COR-L47 (cell line): ENCODE measurements around the gene RBM26.
"Not testable (repeated sequence)": the region's sequence is repeated elsewhere in the genome, so short reads cannot be mapped to it uniquely, and the experiment has no call there.

Experiments
- DNase-seq: peaks from one replicate; lab custom pipeline; 2025; lab: John Stamatoyannopoulos, UW

The RBM26 gene

DNA sequence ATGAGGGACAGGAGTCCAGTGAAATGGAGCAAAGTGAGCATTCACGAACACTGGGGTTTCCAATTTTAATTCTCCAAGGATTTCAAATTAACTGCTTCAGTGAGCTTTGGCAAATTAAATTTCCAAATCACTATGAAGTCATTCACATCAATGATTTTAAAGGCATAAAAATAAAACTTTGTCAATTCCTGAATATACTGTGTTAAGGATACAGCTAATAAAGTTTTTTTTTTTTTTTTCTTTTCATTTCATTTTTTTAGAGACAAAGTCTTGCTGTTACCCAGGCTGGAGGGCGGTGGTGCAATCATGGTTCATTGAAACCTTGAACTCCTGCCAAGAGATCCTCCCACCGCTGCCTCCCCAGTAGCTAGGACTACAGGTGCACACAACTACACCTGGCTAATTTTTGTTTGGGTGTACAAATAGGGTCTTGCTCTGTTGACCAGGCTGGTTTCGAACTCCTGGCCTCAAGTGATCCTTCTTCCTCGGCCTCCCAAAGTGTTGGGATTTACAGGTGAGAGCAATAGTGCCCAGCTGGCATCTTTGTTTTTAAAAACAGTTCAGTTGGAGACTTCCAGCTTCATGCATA lies 21.9 kb downstream of the RBM26 start:
- no peak for DNase-seq

- no peak for DNase-seq
These were observed 23.3 kb downstream of the RBM26 start for GRCh38 chr13:79382545-79383275.

DNA sequence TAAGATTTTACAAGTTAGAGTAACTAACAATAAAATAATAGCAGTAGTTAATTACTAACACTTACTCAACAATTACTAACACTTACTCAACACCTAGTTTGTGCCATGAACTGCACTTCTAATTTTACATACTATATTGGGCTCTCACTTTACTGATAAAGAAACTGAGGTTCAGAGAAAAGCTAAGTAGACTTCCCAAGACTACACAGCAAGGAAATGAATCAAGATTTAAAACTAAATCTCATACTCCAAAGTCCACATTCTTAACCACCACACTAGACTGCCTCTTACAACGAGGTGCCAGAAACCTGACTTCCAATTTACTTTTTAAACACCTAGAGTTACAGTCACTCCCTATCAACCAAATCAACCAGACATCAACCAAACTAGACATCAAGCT lies 25.1 kb downstream of the RBM26 start:
- no peak for DNase-seq

- DNase-seq = no peak
These were observed 26.8 kb downstream of the RBM26 start for GRCh38 chr13:79379274-79379673.

- DNase-seq = no peak
These were observed 29.2 kb downstream of the RBM26 start for GRCh38 chr13:79376843-79377242.

- no peak for DNase-seq
These were observed 31.5 kb downstream of the RBM26 start for GRCh38 chr13:79374578-79374977.

GRCh38 chr13:79373916-79374315 lies 32.1 kb downstream of the RBM26 start:
- no peak for DNase-seq

GRCh38 chr13:79369226-79369625 lies 36.8 kb downstream of the RBM26 start:
- no peak for DNase-seq

- no peak for DNase-seq
These were observed 40.1 kb downstream of the RBM26 start for GRCh38 chr13:79365981-79366380.

DNA sequence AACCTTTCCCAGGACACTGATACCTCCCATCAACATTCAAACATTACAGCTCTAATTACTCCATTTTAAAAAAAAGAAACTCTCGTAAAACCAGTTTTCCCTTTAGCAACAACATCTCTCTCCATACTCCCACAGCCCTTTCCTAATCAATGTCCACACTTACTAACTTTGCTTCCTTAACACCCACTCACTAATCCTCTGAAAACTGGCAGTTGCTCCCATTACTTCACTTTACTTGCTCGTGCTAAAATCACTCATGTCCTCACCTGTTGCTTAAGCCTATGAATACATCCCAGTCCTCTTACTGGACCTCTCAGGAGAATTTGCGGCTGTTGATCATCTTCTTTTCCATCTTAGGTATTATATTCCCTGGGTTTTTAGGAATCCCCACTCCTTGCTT lies 44.8 kb downstream of the RBM26 start:
- no peak for DNase-seq

- DNase-seq = no peak
These were observed 46.0 kb downstream of the RBM26 start for GRCh38 chr13:79360095-79360494.

- DNase-seq = no peak
These were observed 47.0 kb downstream of the RBM26 start for GRCh38 chr13:79359064-79359463.

GRCh38 chr13:79354285-79354684 lies 51.8 kb downstream of the RBM26 start:
- DNase-seq = no peak

DNA sequence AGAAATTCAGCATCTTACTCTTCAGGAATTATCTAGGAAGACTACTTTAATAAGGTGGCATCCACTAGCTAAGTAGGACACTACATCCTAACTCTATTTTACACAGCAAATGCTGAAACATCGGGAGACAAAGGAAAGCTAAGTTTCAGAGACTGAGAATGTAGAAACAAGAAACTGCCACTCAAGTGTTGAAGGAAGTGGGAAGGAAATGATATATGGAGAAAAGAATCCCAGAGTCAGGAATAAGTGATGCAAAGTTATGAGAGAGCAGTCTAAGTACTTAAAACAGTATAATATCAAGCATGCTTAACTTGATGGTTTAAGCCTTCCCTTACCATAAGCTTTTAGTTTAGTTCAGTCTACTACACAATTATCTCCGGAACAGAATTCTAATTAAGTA lies 52.4 kb downstream of the RBM26 start:
- DNase-seq = no peak

DNA sequence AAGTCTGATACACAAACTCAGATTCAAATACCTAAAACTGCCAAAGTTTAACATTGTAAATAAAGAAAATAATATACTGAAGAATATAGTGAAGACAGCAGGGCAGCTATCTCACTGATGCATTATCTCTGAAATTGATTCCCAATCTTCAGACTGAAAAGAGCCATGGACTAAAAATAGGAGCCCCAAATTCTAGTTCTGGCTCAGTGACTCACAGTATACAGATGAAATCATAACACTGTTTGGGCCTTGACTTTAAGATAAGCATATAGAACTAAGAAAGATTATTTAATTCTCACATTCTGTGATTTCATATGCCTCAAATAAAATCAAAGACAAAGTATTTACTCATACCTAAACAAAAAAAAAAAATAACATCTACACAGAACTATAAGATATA lies 53.9 kb downstream of the RBM26 start:
- DNase-seq = no peak

- DNase-seq = not testable (repeated sequence)
These were observed 56.4 kb downstream of the RBM26 start for GRCh38 chr13:79349608-79350007.

- DNase-seq = no peak
These were observed 57.0 kb downstream of the RBM26 start for GRCh38 chr13:79349011-79349410.

DNA sequence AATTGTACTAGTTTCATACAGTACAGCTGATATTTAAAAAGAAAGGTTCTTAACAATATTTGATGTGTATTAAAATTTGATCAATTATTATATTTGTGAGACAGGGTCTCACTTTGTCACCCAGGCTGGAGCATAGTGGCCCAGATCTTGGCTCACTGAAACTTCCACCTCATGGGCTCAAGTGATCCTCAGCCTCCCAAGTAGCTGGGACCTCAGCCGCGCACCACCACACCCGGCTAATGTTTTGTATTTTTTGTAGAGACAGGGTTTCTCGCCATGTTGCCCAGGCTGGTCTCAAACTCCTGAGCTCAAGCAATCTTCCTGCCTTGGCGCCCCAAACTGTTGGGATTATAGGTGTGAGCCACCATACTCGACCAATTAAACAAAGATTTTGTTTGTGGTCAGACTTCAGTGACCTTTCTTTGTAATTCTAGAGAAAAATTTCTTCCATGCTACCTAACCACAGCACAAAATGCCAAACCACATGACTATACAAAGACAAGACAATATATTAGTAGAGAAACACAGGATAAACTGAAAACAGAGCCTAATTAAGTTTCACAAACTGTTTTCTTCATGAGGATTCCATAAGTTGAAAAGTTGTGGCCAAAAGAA lies 59.6 kb downstream of the RBM26 start:
- DNase-seq = no peak

DNA sequence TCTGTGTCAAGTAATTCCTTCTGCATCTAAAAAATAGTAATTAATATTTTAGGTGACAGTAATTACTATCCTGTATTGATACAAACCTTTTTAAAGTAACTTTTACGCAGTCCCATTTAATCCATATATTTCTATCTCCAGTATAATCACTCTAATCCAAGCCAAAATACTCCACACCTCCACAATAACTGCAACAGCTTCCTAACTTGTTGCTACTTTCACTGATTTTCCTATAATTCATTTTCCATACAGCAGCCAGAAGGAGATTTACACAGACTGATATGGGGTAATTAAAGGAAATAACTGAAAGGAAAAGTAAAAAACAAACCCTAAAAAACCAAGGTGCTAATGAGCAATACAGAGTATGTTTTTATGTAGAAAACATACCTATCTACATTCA lies 64.9 kb downstream of the RBM26 start:
- no peak for DNase-seq

- no peak for DNase-seq
These were observed 65.6 kb downstream of the RBM26 start for GRCh38 chr13:79340490-79340889.

- DNase-seq = no peak
These were observed 67.7 kb downstream of the RBM26 start for GRCh38 chr13:79338343-79338742.

DNA sequence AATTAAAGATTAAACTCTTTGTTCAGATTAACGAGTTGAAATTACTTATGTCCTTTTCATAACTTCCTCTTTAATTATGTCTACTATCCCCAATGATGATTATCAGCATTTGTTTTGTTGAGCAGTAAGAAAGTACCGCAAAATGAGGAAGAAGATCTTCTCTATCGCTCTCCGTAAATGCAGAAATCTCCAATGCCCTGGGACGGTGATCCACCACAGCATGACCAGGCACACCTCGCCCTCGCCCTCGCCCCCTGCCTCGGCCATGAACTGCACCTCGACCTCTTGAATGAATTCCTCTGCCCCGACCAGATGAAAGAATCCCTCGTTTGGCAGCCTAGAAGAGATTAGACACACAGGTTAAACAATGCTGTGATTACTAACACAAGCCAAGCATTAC lies 69.1 kb downstream of the RBM26 start:
- no peak for DNase-seq

DNA sequence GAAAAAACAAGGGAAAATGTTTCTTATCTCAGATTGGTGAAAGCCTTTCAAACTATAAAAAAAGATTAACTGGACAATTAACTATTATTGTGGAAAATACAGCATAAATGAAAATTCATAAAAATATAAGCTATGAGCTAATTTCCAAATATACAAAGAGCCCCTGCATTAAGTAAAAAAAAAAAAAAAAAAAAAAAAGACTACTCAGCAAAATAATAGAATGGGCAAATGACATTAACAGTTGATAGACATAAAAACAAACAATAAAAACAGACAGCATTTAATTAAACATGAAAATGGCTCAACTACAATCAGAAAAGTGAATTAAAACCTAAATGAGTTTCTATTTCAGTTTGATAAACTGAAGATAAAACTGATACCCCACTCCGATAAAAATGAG lies 77.5 kb downstream of the RBM26 start:
- no peak for DNase-seq

GRCh38 chr13:79320433-79320832 lies 85.6 kb downstream of the RBM26 start:
- no peak for DNase-seq
